Kidney capillary endothelial cell (primary cell): Measurements from ENCODE around the gene ERBB2.
A peak's percentile ranks its signal among the peaks of the same experiment; 100 is the strongest.

Source experiments
- DNase-seq: peaks from one replicate; pipeline ENCODE4 v3.0.0-alpha.2; 2018; ENCODE audit warnings: low spot score

The ERBB2 gene

GRCh38 chr17:39665642-39666224 is 34.1 kb upstream of the ERBB2 start:
- no peak for DNase-seq

GRCh38 chr17:39666231-39666600 is 33.6 kb upstream of the ERBB2 start:
- DNase-seq, result no peak

GRCh38 chr17:39666601-39667261 is 33.1 kb upstream of the ERBB2 start:
- DNase-seq, result no peak

DNA sequence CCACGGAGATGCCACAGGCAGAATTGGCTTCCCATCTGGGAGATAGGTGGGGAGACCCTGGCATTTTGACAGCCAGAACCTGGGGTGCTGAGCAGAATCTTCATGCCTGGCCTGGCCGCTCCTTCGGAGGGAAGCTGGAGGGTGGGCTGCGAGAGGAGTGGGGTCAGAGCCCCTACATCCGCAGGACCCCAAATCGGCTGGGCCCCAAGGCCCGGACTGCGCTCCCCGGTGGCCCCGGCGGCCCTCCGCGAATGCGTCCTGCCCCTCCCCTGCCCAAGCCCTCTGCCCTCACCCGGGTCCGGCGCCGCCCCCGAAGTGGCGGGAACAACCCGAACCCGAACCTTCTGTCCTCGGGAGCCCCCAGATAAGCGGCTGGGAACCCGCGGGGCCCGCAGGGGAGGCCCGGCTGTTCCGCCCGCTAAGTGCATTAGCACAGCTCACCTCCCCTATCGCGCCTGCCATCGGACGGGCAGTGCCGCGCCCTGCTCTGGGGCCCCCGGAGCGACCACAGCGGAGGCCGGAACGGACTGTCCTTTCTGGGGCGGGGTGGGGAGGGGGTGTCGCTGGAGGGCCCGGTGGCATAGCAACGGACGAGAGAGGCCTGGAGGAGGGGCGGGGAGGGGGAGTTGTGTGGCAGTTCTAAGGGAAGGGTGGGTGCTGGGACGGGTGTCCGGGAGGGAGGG is 32.5 kb upstream of the ERBB2 start:
- DNase-seq, result no peak

- DNase-seq, result peak; percentile 33
Measured at GRCh38 chr17:39667945-39668924, 31.6 kb upstream of the ERBB2 start, which contains the start of gene PNMT. TSS of gene PNMT (plus strand) at chr17:39668453. CDS start at chr17:39668476, 23 bp downstream.

DNA sequence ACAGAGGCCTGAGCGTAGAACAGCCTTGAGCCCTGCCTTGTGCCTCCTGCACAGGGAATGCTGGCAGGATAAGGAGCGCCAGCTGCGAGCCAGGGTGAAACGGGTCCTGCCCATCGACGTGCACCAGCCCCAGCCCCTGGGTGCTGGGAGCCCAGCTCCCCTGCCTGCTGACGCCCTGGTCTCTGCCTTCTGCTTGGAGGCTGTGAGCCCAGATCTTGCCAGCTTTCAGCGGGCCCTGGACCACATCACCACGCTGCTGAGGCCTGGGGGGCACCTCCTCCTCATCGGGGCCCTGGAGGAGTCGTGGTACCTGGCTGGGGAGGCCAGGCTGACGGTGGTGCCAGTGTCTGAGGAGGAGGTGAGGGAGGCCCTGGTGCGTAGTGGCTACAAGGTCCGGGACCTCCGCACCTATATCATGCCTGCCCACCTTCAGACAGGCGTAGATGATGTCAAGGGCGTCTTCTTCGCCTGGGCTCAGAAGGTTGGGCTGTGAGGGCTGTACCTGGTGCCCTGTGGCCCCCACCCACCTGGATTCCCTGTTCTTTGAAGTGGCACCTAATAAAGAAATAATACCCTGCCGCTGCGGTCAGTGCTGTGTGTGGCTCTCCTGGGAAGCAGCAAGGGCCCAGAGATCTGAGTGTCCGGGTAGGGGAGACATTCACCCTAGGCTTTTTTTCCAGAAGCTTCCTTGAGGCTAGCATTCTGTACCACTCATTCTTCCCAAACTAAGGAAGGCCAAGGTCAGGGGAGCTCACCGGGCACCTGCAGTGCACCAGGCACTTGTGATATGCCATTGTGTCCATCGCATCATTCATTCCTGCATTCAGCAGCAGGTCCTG is 29.7 kb upstream of the ERBB2 start:
- DNase-seq, result no peak

- no peak for DNase-seq
Measured at GRCh38 chr17:39670746-39671145, 29.1 kb upstream of the ERBB2 start.

DNA sequence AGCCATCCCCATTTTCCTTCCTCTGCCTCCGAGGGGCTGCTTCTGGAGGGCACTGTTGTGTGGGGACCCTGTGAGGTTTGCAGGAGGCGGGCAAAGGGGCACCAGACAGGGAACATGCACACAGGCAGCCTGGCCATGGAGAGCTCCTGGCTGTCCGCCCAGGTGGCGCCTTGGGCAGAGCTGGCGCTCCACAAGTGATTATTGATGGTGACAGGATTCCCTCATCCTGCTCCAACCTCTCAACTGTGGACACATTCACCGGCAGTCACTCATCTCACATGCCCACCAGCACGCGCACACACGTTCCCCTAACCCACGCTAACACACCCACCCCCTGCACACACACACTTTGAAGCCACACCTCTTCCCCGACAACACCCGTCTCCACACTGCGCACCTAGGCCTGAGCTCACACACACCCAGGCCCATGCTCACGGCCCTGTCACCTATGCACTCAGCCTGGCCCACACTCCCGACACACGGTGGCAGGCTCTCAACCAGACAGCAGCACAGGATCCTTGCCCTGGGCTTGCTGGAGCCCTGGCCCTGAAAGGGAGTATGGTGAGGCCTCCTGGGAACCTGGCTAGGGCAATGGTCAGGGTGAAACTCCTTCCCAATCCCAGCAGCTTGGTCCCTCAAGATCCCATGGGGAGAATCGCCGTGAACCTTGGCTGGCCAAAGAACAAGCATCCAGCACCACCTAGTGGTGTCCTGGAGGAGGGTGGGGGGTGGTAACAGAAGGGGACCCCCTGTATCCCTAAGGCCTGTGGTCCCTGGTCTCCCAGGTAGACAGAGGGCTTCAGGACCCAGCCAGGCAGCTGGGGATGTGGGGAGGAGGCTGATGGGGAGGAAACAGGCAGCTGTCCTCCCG is 28.0 kb upstream of the ERBB2 start:
- no peak for DNase-seq

DNA sequence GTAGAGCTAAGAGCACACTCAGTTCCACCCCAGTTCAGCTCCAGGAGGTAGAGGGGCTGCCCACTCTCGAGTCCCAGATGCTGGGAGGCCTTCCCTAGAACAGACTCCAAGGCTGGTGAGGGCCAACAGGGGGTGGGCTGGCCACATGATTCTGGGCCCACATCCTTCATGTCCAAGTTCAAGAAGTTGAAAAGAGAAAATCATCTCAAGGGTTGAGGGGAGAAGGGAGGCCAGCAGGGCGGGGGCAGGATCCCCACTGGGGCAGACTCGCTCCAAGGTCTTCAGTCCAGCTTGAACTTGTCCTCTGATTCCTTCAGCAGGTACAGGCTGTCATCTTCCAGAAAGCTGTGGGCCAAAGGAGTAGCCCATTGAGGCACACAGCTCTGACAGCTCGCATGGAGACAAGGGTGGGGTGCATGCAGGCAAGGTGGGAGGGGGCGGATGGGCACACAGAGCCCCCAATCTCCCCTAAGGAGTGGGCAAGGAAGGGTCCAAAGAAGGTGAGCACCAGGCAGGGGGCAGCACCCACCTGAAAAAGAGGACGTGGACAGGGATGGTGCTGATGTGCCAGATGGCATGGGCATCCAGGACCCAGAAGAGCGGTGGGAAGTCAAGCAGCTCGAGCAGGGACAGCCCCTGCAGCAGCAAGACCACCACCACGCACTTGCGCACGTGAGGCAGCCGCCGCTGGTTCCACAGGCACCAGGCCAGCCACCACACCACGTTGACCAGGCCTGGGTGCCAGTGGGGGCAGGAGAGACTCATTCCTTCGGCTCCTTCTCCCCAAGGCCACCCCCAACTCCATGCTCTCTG is 27.1 kb upstream of the ERBB2 start:
- DNase-seq, result no peak

GRCh38 chr17:39673335-39674081 is 26.4 kb upstream of the ERBB2 start:
- DNase-seq, result no peak

GRCh38 chr17:39674179-39674578 is 25.7 kb upstream of the ERBB2 start:
- no peak for DNase-seq

- no peak for DNase-seq
Measured at GRCh38 chr17:39674702-39675389, 25.0 kb upstream of the ERBB2 start.

GRCh38 chr17:39675390-39676082 is 24.3 kb upstream of the ERBB2 start:
- DNase-seq, result no peak

DNA sequence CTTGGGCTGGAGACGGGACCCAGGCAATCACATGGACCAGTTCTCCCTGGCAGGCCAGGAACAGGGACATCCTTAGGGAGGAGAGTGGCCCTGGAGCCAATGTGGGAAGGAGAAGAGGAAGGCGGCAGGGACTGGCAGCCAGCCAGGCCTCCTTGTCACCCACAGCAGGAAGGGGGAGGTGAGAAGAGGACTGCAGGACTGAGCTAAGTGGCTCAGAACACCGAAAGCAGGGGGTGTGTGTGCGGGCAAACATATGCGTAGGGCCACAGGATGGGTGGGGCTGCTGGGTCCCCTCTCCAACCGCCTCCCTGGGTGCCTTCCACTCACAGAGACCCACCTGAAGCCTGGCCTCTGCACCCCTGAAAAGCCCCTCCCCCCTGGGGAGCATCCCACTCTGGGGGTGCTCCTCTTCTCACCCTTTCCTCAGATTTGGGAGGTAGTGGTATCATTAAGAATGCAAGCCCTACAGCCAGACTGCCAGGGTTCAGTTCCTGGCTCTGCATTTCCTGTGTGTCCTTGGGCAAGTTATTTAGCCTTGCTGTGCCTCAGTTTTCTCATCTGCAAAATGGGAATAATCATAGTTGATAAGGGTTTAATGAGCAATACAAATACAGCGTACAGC is 23.6 kb upstream of the ERBB2 start:
- DNase-seq, result no peak

- no peak for DNase-seq
Measured at GRCh38 chr17:39677072-39677471, 22.8 kb upstream of the ERBB2 start.

DNA sequence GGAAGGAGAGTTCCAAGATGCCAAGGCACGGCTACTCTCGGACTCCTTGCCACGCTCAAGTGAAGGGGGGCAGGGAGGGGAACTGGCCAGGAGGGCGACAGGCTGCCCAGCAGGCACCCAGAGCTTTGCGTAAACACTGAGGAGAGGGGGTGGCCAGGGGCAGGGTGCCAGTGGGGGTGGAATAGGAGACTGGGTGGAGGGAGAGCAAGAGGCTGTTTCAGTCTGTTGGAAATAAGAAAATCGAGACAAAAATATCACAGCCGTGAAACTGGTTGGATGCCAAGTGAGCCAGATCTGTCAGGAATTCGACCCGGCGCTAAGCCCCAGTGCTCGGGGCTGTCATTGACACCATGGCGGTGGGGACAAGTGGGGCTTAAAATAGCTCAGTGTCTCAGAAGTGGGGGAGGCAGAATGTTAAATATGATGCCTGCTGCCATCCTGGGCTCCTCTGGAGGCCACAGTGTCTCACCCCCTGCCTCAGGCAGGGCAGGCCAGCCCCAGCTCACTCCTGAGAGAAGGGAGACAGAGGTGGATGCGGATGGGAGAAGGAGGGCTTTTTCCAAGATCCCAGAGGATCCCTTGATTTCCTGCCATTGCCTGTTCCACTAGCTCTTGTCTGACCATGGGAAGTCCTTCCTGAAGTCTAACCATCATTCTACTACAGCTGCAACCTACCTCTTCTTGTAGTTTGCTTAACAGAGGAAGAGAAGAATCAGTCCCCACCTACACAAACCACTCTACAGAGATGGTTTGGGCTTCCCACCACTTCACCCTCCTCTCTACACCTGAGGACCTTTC is 22.1 kb upstream of the ERBB2 start:
- DNase-seq, result no peak
